Breast epithelium (tissue), 4 donors: ENCODE results near the gene KCNQ5. TPM values are rescaled to one million over a fixed set of nuclear protein-coding genes. Genes with fewer than 3 reads are reported as not detected.

Source experiments
- DNase-seq, 2 donors: peaks; one replicate each; pipeline ENCODE4 v3.0.0-alpha.2; 2019; ENCODE audit warnings: low spot score in 2 of 2
- H3K27ac ChIP-seq, 2 donors: fragments of 200-600 bp; sonication (generic) in 1 of 2; one replicate each; pipeline ENCODE4 v1.5.1; 2016 to 2019; ENCODE audit warnings: mild to moderate bottlenecking in 1 of 2
- H3K27me3 ChIP-seq, 2 donors: fragments of 200-600 bp; sonication (generic) in 1 of 2; one replicate each; pipeline versions ENCODE4 v1.5.1 to v1.6.0; 2017 to 2019; ENCODE audit warnings: control low read depth in 1 of 2, mild to moderate bottlenecking in 1 of 2
- H3K36me3 ChIP-seq: fragments of 200-600 bp; one replicate; pipeline ENCODE4 v1.5.1; 2019
- H3K4me1 ChIP-seq, 2 donors: fragments of 200-600 bp; sonication (generic); one replicate each; pipeline ENCODE4 v1.5.1; 2016 to 2019; ENCODE audit warnings: control low read depth in 1 of 2
- H3K4me3 ChIP-seq, 3 donors: fragments of 200-600 bp; sonication (generic); 1 replicate in 2 of 3; 2 replicates in 1 of 3; pipeline ENCODE4 v1.5.1; 2016 to 2019; ENCODE audit warnings: mild to moderate bottlenecking in 3 of 3, moderate library complexity in 2 of 3
- H3K9me3 ChIP-seq, 2 donors: fragments of 200-600 bp; sonication (generic) in 1 of 2; one replicate each; pipeline ENCODE4 v1.5.1; 2016 to 2019; ENCODE audit warnings: control low read depth in 1 of 2
- CTCF ChIP-seq, 3 donors: fragments of 450-650 bp; IDR thresholded peaks; one replicate each; pipeline ENCODE4 v1.5.1; 2016 to 2017; ENCODE audit warnings: antibody characterized with exemption in 3 of 3, mild to moderate bottlenecking in 3 of 3, moderate library complexity in 3 of 3
- POLR2A ChIP-seq: fragments of 450-650 bp; IDR thresholded peaks from one replicate; pipeline ENCODE4 v1.6.1; 2016; ENCODE audit warnings: antibody characterized with exemption, mild to moderate bottlenecking, moderate library complexity
- POLR2AphosphoS5 ChIP-seq, 3 donors: sonication (generic); formaldehyde crosslinking; IDR thresholded peaks; one replicate each; pipeline ENCODE4 v1.6.1; 2017; ENCODE audit warnings: antibody characterized with exemption in 3 of 3
- intact Hi-C: fragments of 100-400 bp; cut with DNase I; formaldehyde crosslinking; loops from one replicate; pipeline ENCODE4 v1.15.1; 2023; ENCODE audit warnings: low total_unique reads
- total RNA-seq, 3 donors: library from RNA; depleted of rRNA; stranded (reverse); fragments of >200 nt; gene quantifications; one replicate each; pipeline ENCODE4 v1.1.0, GENCODE V29; 2016

The KCNQ5 gene
- total RNA-seq, 3 donors from 2014 or later, result 0.16 to 1.0 (median 0.33) TPM

GRCh38 chr6:73054958-73055357, 433.1 kb downstream of the KCNQ5 start:
- Histone ChIP-seq H3K27ac (no peak overlapping the region), H3K4me3 (no peak overlapping the region), H3K36me3 (no peaks in the 10 kb centered on the region), H3K27me3 (no peaks in the 10 kb centered on the region), H3K9me3 (no peaks in the 10 kb centered on the region), H3K4me1 (no peaks in the 10 kb centered on the region)
- intact Hi-C loops, result no loop called here
- DNase-seq, result no peak
- no peak for TF ChIP-seq CTCF (IDR thresholded peaks at IDR 0.05)
- TF ChIP-seq POLR2AphosphoS5 (IDR thresholded peaks at IDR 0.05), result no peak
- no peak for TF ChIP-seq POLR2A

DNA sequence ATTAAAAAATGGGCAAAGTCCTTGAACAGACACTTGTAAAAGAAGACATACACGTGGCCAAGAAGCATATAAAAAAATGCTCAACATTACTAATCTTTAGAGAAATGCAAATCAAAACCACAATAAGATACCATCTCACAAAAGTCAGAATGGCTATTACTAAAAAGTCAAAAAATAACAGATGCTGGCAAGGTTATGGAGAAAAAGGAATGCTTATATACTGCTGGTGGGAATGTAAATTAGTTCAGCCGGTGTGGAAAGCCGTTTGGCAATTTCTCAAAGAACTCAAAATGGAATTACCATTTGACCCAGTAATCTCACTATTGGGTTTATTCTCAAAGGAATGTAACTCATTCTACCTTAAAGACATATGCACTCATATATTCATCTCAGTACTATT, 436.9 kb downstream of the KCNQ5 start:
- intact Hi-C loops, result no loop called here
- TF ChIP-seq POLR2AphosphoS5 (IDR thresholded peaks at IDR 0.05), result no peak
- TF ChIP-seq POLR2A, result no peak
- no peak for TF ChIP-seq CTCF (IDR thresholded peaks at IDR 0.05)
- H3K9me3 ChIP-seq, result no peaks in the 10 kb centered on the region

DNA sequence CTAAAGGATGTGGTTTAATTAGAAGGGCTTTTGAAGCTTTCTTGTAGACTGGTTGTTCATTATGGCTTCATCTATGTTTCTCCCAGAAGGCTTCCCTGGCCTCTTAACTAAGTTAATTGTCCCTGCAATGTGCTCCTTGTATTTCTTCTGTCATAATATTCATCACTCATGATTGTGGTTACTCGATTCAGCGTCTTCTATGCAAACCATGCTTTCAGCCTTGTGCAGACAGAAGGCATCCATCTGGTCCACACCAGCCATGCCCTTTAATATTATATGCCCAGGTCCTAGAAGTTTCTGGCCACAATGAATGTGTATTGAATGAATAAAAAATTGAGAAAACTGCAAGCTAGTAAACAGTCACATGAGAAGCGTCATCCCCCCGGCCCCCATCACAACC, 440.3 kb downstream of the KCNQ5 start:
- intact Hi-C loops, result no loop called here
- Histone ChIP-seq H3K4me1 (no peaks in the 10 kb centered on the region), H3K27me3 (no peaks in the 10 kb centered on the region), H3K9me3 (no peaks in the 10 kb centered on the region), H3K4me3 (no peak overlapping the region), H3K27ac (no peak overlapping the region), H3K36me3 (no peaks in the 10 kb centered on the region)
- DNase-seq, result no peak
- no peak for TF ChIP-seq CTCF (IDR thresholded peaks at IDR 0.05)
- TF ChIP-seq POLR2AphosphoS5 (IDR thresholded peaks at IDR 0.05), result no peak
- TF ChIP-seq POLR2A, result no peak

More for the DNA sequence above, 436.9 kb downstream of the KCNQ5 start:
- H3K4me1 ChIP-seq, result no peaks in the 10 kb centered on the region
- no peak overlapping the region for H3K27ac ChIP-seq
- DNase-seq, result no peak
- H3K36me3 ChIP-seq, result no peaks in the 10 kb centered on the region
- H3K4me3 ChIP-seq, result no peak overlapping the region
- H3K27me3 ChIP-seq, result no peaks in the 10 kb centered on the region

DNA sequence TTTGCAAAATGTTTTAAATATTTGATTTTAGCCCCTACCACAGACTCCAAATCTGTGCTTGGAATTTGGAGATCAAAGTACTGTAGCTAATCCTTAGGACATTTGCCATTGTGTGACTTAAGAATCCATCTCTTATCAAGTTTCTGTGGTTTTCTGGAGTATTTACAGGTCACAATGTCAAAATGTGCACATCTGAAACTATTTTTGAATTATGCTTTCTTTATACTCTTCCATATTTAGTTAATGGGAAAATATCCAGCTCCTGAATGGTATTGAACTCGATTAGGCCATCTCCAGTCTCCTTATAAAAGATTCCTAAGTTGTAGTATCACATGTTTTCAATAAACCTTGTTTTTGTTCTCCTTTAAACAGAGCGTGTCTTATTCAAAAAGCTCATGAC, 441.0 kb downstream of the KCNQ5 start:
- Histone ChIP-seq H3K27me3 (no peaks in the 10 kb centered on the region), H3K9me3 (no peaks in the 10 kb centered on the region), H3K27ac (no peak overlapping the region), H3K4me1 (no peaks in the 10 kb centered on the region), H3K4me3 (no peak overlapping the region), H3K36me3 (no peaks in the 10 kb centered on the region)
- TF ChIP-seq CTCF (IDR thresholded peaks at IDR 0.05) (no peak), POLR2AphosphoS5 (IDR thresholded peaks at IDR 0.05) (no peak), POLR2A (no peak)
- no peak for DNase-seq
- intact Hi-C loops, result no loop called here

- Histone ChIP-seq H3K4me3 (no peak overlapping the region), H3K9me3 (no peaks in the 10 kb centered on the region), H3K4me1 (no peaks in the 10 kb centered on the region), H3K27me3 (no peaks in the 10 kb centered on the region), H3K36me3 (no peaks in the 10 kb centered on the region), H3K27ac (no peak overlapping the region)
- intact Hi-C loops, result no loop called here
- TF ChIP-seq CTCF (IDR thresholded peaks at IDR 0.05) (no peak), POLR2A (no peak), POLR2AphosphoS5 (IDR thresholded peaks at IDR 0.05) (no peak)
- DNase-seq, result no peak
These were observed 442.4 kb downstream of the KCNQ5 start for GRCh38 chr6:73064266-73064665.
